ENCODE data around the gene EHD2. TPM values are rescaled to one million over a fixed set of nuclear protein-coding genes. Genes with fewer than 3 reads are reported as not detected.
"Not testable (repeated sequence)": the region's sequence is repeated elsewhere in the genome, so short reads cannot be mapped to it uniquely, and the experiment has no call there.

EHD2 gene
- total and polyA plus RNA-seq, 2 experiments from 2014 or later, result 163 to 498 TPM

- peaks cover 26% of the 10 kb centered on the region for H3K4me1 ChIP-seq (ENCODE audit: insufficient read depth)
- peak; percentile 25 for DNase-seq
- peak overlapping the region; percentile 98 for H3K27ac ChIP-seq
- in situ Hi-C loops (cut with MboI), result no loop called here
- TF ChIP-seq EZH2phosphoT487 (IDR thresholded peaks at IDR 0.05; ENCODE audit: insufficient read depth, low read depth) (no peak), EZH2 (IDR thresholded peaks at IDR 0.05; ENCODE audit: insufficient read depth, poor library complexity, severe bottlenecking) (no peak)
- H3K9me3 ChIP-seq (ENCODE audit: low read depth), result no peaks in the 10 kb centered on the region
- peaks cover 54% of the 10 kb centered on the region for H3F3A ChIP-seq (ENCODE audit: insufficient read depth)
- no peaks in the 10 kb centered on the region for H3K9me2 ChIP-seq (ENCODE audit: insufficient read depth)
- no peaks in the 10 kb centered on the region for H4K20me1 ChIP-seq (ENCODE audit: insufficient read depth)
- H3K4me3 ChIP-seq, result no peak overlapping the region
- H3K27me3 ChIP-seq (replicated peaks; ENCODE audit: insufficient read depth), result no peaks in the 10 kb centered on the region
- H3K9ac ChIP-seq, result no peak overlapping the region
- peaks cover 24% of the 10 kb centered on the region for H3K36me3 ChIP-seq (ENCODE audit: low read depth)
- 83 to 87% methylated on average over 15 of the region's 15 CpGs for WGBS, 2 experiments (ENCODE audit: low coverage in 1 of 2, low lambda C conversion rate in 2 of 2, missing lambda C conversion rate in 2 of 2)
- H3K79me2 ChIP-seq (ENCODE audit: insufficient read depth), result peaks cover 22% of the 10 kb centered on the region
- no peak overlapping the region for H3K4me2 ChIP-seq (ENCODE audit: unreplicated experiment)
- H2AFZ ChIP-seq, result no peak overlapping the region
Observed at GRCh38 chr19:47741544-47742140, 28.4 kb downstream of the EHD2 start.

GRCh38 chr19:47742634-47743033 is 29.4 kb downstream of the EHD2 start:
- Histone ChIP-seq H3F3A (ENCODE audit: insufficient read depth) (peaks cover 53% of the 10 kb centered on the region), H3K9me2 (ENCODE audit: insufficient read depth) (no peaks in the 10 kb centered on the region), H3K9ac (peak overlapping the region; percentile 89), H3K79me2 (ENCODE audit: insufficient read depth) (peaks cover 31% of the 10 kb centered on the region), H3K4me2 (ENCODE audit: unreplicated experiment) (peak overlapping the region; percentile 79), H3K4me3 (peak overlapping the region; percentile 58), H3K9me3 (ENCODE audit: low read depth) (no peaks in the 10 kb centered on the region), H2AFZ (no peak overlapping the region), H3K36me3 (ENCODE audit: low read depth) (peaks cover 30% of the 10 kb centered on the region), H3K4me1 (ENCODE audit: insufficient read depth) (peaks cover 27% of the 10 kb centered on the region), H3K27me3 (replicated peaks; ENCODE audit: insufficient read depth) (no peaks in the 10 kb centered on the region), H4K20me1 (ENCODE audit: insufficient read depth) (no peaks in the 10 kb centered on the region), H3K27ac (peak overlapping the region; percentile 98)
- TF ChIP-seq EZH2 (IDR thresholded peaks at IDR 0.05; ENCODE audit: insufficient read depth, poor library complexity, severe bottlenecking) (no peak), EZH2phosphoT487 (IDR thresholded peaks at IDR 0.05; ENCODE audit: insufficient read depth, low read depth) (no peak)
- WGBS, 2 experiments (ENCODE audit: low coverage in 1 of 2, low lambda C conversion rate in 2 of 2, missing lambda C conversion rate in 2 of 2), result 9 to 10% methylated on average over 12 to 13 of the region's 13 CpGs
- DNase-seq, result peak; percentile 47
- in situ Hi-C loops (cut with MboI), result no loop called here

DNA sequence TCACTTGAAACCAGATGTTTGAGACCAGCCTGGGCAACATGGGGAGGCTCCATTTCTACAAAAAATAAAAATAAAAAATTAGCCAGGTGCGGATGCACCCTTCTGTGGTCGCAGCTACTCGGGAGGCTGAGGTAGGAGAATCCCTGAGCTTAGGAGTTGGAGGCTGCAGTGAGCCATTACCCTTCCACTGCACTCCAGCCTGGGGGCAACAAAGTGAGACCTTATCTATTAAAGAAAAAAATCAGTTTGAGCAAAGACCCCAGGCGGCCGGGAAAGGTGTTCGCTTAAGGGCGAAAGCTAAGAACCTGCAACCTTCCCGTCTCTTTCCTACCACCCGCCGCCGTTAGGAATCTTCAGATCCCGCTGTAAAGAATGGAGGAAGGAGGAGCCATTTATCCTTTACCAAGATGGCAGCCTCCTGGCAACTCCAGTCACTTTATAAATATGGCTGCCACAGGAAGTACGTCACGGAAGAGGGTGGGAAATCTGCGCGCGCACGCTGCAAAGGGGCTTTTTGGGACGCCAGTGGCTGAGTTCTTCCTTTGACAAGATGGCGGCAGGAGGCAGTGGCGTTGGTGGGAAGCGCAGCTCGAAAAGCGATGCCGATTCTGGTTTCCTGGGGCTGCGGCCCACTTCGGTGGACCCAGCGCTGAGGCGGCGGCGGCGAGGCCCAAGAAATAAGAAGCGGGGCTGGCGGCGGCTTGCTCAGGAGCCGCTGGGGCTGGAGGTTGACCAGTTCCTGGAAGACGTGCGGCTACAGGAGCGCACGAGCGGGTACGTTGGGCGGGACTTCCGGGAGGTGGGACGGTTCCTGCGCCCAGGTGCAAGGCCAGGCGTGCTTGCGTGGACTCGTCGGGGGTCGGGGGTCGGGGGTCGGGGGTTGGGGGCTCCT is 32.0 kb downstream of the EHD2 start, which contains the start of gene NOP53:
TSS of gene NOP53 (plus strand) at position 537 of the 892 bp plus-strand sequence. CDS start at position 551, 14 bp downstream.
- no peak for TF ChIP-seq EZH2phosphoT487 (IDR thresholded peaks at IDR 0.05; ENCODE audit: insufficient read depth, low read depth)
- TF ChIP-seq EZH2 (IDR thresholded peaks at IDR 0.05; ENCODE audit: insufficient read depth, poor library complexity, severe bottlenecking), result no peak
- H3K9me2 ChIP-seq (ENCODE audit: insufficient read depth), result no peaks in the 10 kb centered on the region
- H3K4me1 ChIP-seq (ENCODE audit: insufficient read depth), result peaks cover 27% of the 10 kb centered on the region
- peak within 1 kb of the TSS; percentile 83 for H3K4me3 ChIP-seq
- H2AFZ ChIP-seq, result no peak within 1 kb of the TSS
- peak within 1 kb of the TSS; percentile 98 for H3K27ac ChIP-seq
- peak within 1 kb of the TSS; percentile 87 for H3K9ac ChIP-seq
- in situ Hi-C loops (cut with MboI), result no loop called here
- DNase-seq, result peak; percentile 97
- no peaks in the 10 kb centered on the region for H3K27me3 ChIP-seq (replicated peaks; ENCODE audit: insufficient read depth)
- H4K20me1 ChIP-seq (ENCODE audit: insufficient read depth), result no peaks in the 10 kb centered on the region
- H3F3A ChIP-seq (ENCODE audit: insufficient read depth), result peaks cover 32% of the 10 kb centered on the region
- no peaks in the 10 kb centered on the region for H3K9me3 ChIP-seq (ENCODE audit: low read depth)
- peaks cover 20% of the 10 kb centered on the region for H3K36me3 ChIP-seq (ENCODE audit: low read depth)
- peak within 1 kb of the TSS; percentile 92 for H3K4me2 ChIP-seq (ENCODE audit: unreplicated experiment)
- WGBS, 2 experiments (ENCODE audit: low coverage in 1 of 2, low lambda C conversion rate in 2 of 2, missing lambda C conversion rate in 2 of 2), result 8 to 9% methylated on average over 37 to 50 of the region's 53 CpGs
- H3K79me2 ChIP-seq (ENCODE audit: insufficient read depth), result peaks cover 42% of the 10 kb centered on the region

- H3K9me2 ChIP-seq (ENCODE audit: insufficient read depth), result not testable (repeated sequence)
Observed at GRCh38 chr19:47746129-47746528, 32.9 kb downstream of the EHD2 start.

More at GRCh38 chr19:47746129-47746528, 32.9 kb downstream of the EHD2 start:
- H3K36me3 ChIP-seq (ENCODE audit: low read depth), result peaks cover 14% of the 10 kb centered on the region
- peaks cover 42% of the 10 kb centered on the region for H3K79me2 ChIP-seq (ENCODE audit: insufficient read depth)
- H4K20me1 ChIP-seq (ENCODE audit: insufficient read depth); DNase-seq; H3K9me3 ChIP-seq (ENCODE audit: low read depth); H2AFZ ChIP-seq; H3K27ac ChIP-seq; in situ Hi-C loops (cut with MboI); H3K27me3 ChIP-seq (replicated peaks; ENCODE audit: insufficient read depth): not testable (repeated sequence)
- WGBS, 2 experiments (ENCODE audit: low coverage in 1 of 2, low lambda C conversion rate in 2 of 2, missing lambda C conversion rate in 2 of 2), result 28 to 34% methylated on average over 15 to 17 of the region's 17 CpGs
- peaks cover 27% of the 10 kb centered on the region for H3F3A ChIP-seq (ENCODE audit: insufficient read depth)
- H3K4me2 ChIP-seq (ENCODE audit: unreplicated experiment), result peak overlapping the region; percentile 92
- H3K4me3 ChIP-seq, result peak overlapping the region; percentile 83
- H3K4me1 ChIP-seq (ENCODE audit: insufficient read depth), result peaks cover 27% of the 10 kb centered on the region
- peak overlapping the region; percentile 87 for H3K9ac ChIP-seq
